Panc1 (cell line): Measurements from ENCODE around the gene B4GALT4. TPM values are rescaled to one million over a fixed set of nuclear protein-coding genes. Genes with fewer than 3 reads are reported as not detected.

Source experiments
- ATAC-seq: fragments of 200-7000 bp; cut with Tn5 transposase; 2 replicates; pipeline ENCODE4 v1.9.1; 2020; ENCODE audit warnings: mild to moderate bottlenecking, moderate library complexity
- BruUV-seq: library from RNA; stranded (reverse); fragments of 400-500 nt; replicated peaks from 2 replicates; lab custom pipeline; 2021; lab: Mats Ljungman, UMichigan
- CTCF ChIA-PET: fragments of 300-600 bp; sonication (Branson Sonifier 250); formaldehyde crosslinking; loops from one replicate; lab custom pipeline; 2022; ENCODE audit warnings: antibody characterized with exemption; lab: Charles Lee
- POLR2A ChIA-PET: fragments of 300-600 bp; sonication (Branson Sonifier 250); formaldehyde crosslinking; loops from one replicate; lab custom pipeline; 2022; ENCODE audit warnings: antibody characterized with exemption; lab: Charles Lee
- DNase-seq: peaks from one replicate; pipeline ENCODE4 v3.0.0-alpha.2; 2010; ENCODE audit warnings: low read depth, low spot score
- H3K27ac ChIP-seq: 2 replicates; pipeline ENCODE4 v1.5.1; 2011; ENCODE audit warnings: mild to moderate bottlenecking, low read length, inconsistent platforms
- H3K27me3 ChIP-seq: fragments of 200-500 bp; sonication (Bioruptor generic); 2 replicates; pipeline ENCODE4 v1.6.0; 2014; ENCODE audit warnings: low read length, inconsistent platforms; ENCODE audit not compliant: control insufficient read depth, insufficient read depth
- H3K36me3 ChIP-seq: fragments of 200-500 bp; sonication (Bioruptor generic); 2 replicates; pipeline ENCODE4 v1.5.1; 2014; ENCODE audit warnings: inconsistent platforms, mild to moderate bottlenecking, low read length, moderate library complexity; ENCODE audit not compliant: control insufficient read depth, insufficient read depth
- H3K4me1 ChIP-seq: 2 replicates; pipeline ENCODE4 v1.5.1; 2011; ENCODE audit warnings: inconsistent platforms, mild to moderate bottlenecking, low read length, moderate library complexity; ENCODE audit not compliant: control insufficient read depth, insufficient read depth
- H3K4me3 ChIP-seq, 2 experiments: 2 replicates each; pipeline ENCODE4 v1.5.1; 2011 to 2012; ENCODE audit warnings: low read depth in 2 of 2, low read length in 2 of 2, mild to moderate bottlenecking in 2 of 2, inconsistent platforms in 1 of 2, moderate library complexity in 1 of 2
- H3K9me3 ChIP-seq: fragments of 200-500 bp; sonication (Bioruptor generic); 2 replicates; pipeline ENCODE4 v1.5.1; 2014; ENCODE audit warnings: low read depth, mild to moderate bottlenecking, inconsistent platforms, low read length, moderate library complexity; ENCODE audit not compliant: control insufficient read depth, insufficient read depth
- CTCF ChIP-seq: fragments of 450-650 bp; IDR thresholded peaks from 2 replicates; pipeline ENCODE4 v1.5.1; 2017; ENCODE audit warnings: mild to moderate bottlenecking
- POLR2AphosphoS5 ChIP-seq: IDR thresholded peaks from 2 replicates; pipeline ENCODE4 v1.6.1; 2012; ENCODE audit warnings: mild to moderate bottlenecking, low read depth, low read length, moderate library complexity
- REST ChIP-seq, 2 experiments: IDR thresholded peaks; 2 replicates each; pipeline ENCODE4 v1.6.1; 2011 to 2012; ENCODE audit warnings: low read depth in 2 of 2, control low read depth in 1 of 2, low read length in 1 of 2, mild to moderate bottlenecking in 1 of 2, moderate library complexity in 1 of 2; ENCODE audit not compliant: insufficient read depth in 1 of 2
- SIN3A ChIP-seq: IDR thresholded peaks from 2 replicates; pipeline ENCODE4 v1.6.1; 2012; ENCODE audit warnings: low read depth, mild to moderate bottlenecking, low read length, moderate library complexity, borderline replicate concordance; ENCODE audit not compliant: insufficient read depth
- TCF7L2 ChIP-seq: IDR thresholded peaks from 2 replicates; pipeline ENCODE4 v1.6.1; 2011; ENCODE audit warnings: mild to moderate bottlenecking, low read depth, low read length, inconsistent platforms
- in situ Hi-C: cut with HindIII; loops from 2 replicates; pipeline ENCODE4 v1.10.0; 2016; ENCODE audit warnings: low sequenced_read_pairs, low pct_unique_long_range_greater_than_20kb
- intact Hi-C: fragments of 100-400 bp; cut with micrococcal nuclease; formaldehyde crosslinking; loops from one replicate; pipeline ENCODE4 v1.10.0; 2022; ENCODE audit not compliant: unreplicated experiment
- total RNA-seq: library from RNA; stranded (reverse); gene quantifications from one replicate; pipeline ENCODE4 v1.2.1, GENCODE V29; 2021; ENCODE audit not compliant: unreplicated experiment

The B4GALT4 gene
- total RNA-seq, 1 experiment from 2014 or later: 27.4 TPM

- POLR2A ChIA-PET: no interaction called here
- no peak for ATAC-seq
- no peaks in the 10 kb centered on the region for H3K9me3 ChIP-seq
- no peaks in the 10 kb centered on the region for H3K27me3 ChIP-seq
- CTCF ChIA-PET: interaction anchor here (0.6 kb wide), 1 partner anchor 68 kb away, joined by 4 read pairs; no protein-coding TSS in a partner anchor
- no peaks in the 10 kb centered on the region for H3K4me1 ChIP-seq
- H3K36me3 ChIP-seq: peaks cover 9% of the 10 kb centered on the region
- no peak overlapping the region for H3K4me3 ChIP-seq
- no peak for TF ChIP-seq POLR2AphosphoS5
- no peak for TF ChIP-seq SIN3A
- TF ChIP-seq TCF7L2: no peak
- TF ChIP-seq REST (IDR thresholded peaks at IDR 0.05; ENCODE audit: insufficient read depth in 1 of 2, low read depth in 2 of 2, low read length in 1 of 2): no peak
- no peak for TF ChIP-seq CTCF
- intact Hi-C loops (no loop called here), in situ Hi-C loops (no loop called here)
- no peak for DNase-seq
- no peak overlapping the region for H3K27ac ChIP-seq
- BruUV-seq: no TSS peak
Observed at GRCh38 chr3:119221779-119222320, 18.8 kb downstream of the B4GALT4 start.

- CTCF ChIA-PET: interaction anchor here (0.6 kb wide), 1 partner anchor 67 kb away, joined by 4 read pairs; no protein-coding TSS in a partner anchor
- Histone ChIP-seq H3K4me3 (no peak overlapping the region), H3K27me3 (no peaks in the 10 kb centered on the region), H3K27ac (no peak overlapping the region), H3K4me1 (no peaks in the 10 kb centered on the region), H3K36me3 (peaks cover 9% of the 10 kb centered on the region), H3K9me3 (no peaks in the 10 kb centered on the region)
- DNase-seq (no peak), ATAC-seq (no peak)
- intact Hi-C loops: no loop called here
- no peak for TF ChIP-seq TCF7L2
- BruUV-seq: no TSS peak
- in situ Hi-C loops: no loop called here
- POLR2A ChIA-PET: no interaction called here
Observed at GRCh38 chr3:119220970-119221667, 19.6 kb downstream of the B4GALT4 start.

GRCh38 chr3:119220198-119220597, 20.5 kb downstream of the B4GALT4 start:
- CTCF ChIA-PET: no interaction called here
- no peak overlapping the region for H3K4me3 ChIP-seq
- peaks cover 16% of the 10 kb centered on the region for H3K36me3 ChIP-seq
- no TSS peak for BruUV-seq
- in situ Hi-C loops: no loop called here
- H3K27me3 ChIP-seq: no peaks in the 10 kb centered on the region
- DNase-seq (no peak), ATAC-seq (no peak)
- no peak overlapping the region for H3K27ac ChIP-seq
- no peaks in the 10 kb centered on the region for H3K4me1 ChIP-seq
- intact Hi-C loops: no loop called here
- POLR2A ChIA-PET: no interaction called here
- TF ChIP-seq CTCF: no peak
- no peak for TF ChIP-seq TCF7L2
- no peak for TF ChIP-seq POLR2AphosphoS5
- TF ChIP-seq SIN3A: no peak
- no peak for TF ChIP-seq REST (IDR thresholded peaks at IDR 0.05; ENCODE audit: insufficient read depth in 1 of 2, low read depth in 2 of 2, low read length in 1 of 2)
- no peaks in the 10 kb centered on the region for H3K9me3 ChIP-seq
